HUDEP-2 (cell line): ENCODE results near the gene UQCR11.
A peak's percentile ranks its signal among the peaks of the same experiment; 100 is the strongest.

ENCODE experiments used
- DNase-seq, 76 experiments: peaks; one replicate each; lab custom pipeline; 2025; ENCODE audit not compliant: unreplicated experiment in 76 of 76; lab: John Stamatoyannopoulos, UW

Gene UQCR11

GRCh38 chr19:1636325-1637236, 31.3 kb upstream of the UQCR11 start:
- no peak for DNase-seq

GRCh38 chr19:1634938-1635243, 29.6 kb upstream of the UQCR11 start:
- DNase-seq, result peak in 3 of 76 experiments; percentile 18 to 46 (median 26)

GRCh38 chr19:1634242-1634937, 29.1 kb upstream of the UQCR11 start:
- DNase-seq, result peak in 3 of 76 experiments; percentile 16 to 46 (median 32)

GRCh38 chr19:1633269-1633826, 28.1 kb upstream of the UQCR11 start:
- DNase-seq, result peak in 21 of 76 experiments; percentile 58 to 99 (median 68)

- peak in 74 of 76 experiments; percentile 68 to 99 (median 92) for DNase-seq
These were observed 27.4 kb upstream of the UQCR11 start for GRCh38 chr19:1632462-1633268.

- no peak for DNase-seq
These were observed 26.4 kb upstream of the UQCR11 start for GRCh38 chr19:1631557-1632100.

- no peak for DNase-seq
These were observed 25.5 kb upstream of the UQCR11 start for GRCh38 chr19:1630811-1631210.

- no peak for DNase-seq
These were observed 24.8 kb upstream of the UQCR11 start for GRCh38 chr19:1630012-1630411.

GRCh38 chr19:1629256-1629808, 24.1 kb upstream of the UQCR11 start:
- DNase-seq, result no peak

GRCh38 chr19:1627194-1627593, 21.9 kb upstream of the UQCR11 start:
- no peak for DNase-seq

- peak in 1 of 76 experiments; percentile 18 for DNase-seq
These were observed 21.3 kb upstream of the UQCR11 start for GRCh38 chr19:1626417-1627010.

GRCh38 chr19:1624458-1624857, 19.2 kb upstream of the UQCR11 start:
- peak in 52 of 76 experiments; percentile 9 to 69 (median 48) for DNase-seq

- DNase-seq, result no peak
These were observed 17.3 kb upstream of the UQCR11 start for GRCh38 chr19:1622541-1622940.

GRCh38 chr19:1622007-1622406, 16.7 kb upstream of the UQCR11 start:
- DNase-seq, result no peak

- DNase-seq, result no peak
These were observed 16.3 kb upstream of the UQCR11 start for GRCh38 chr19:1621574-1621973.

GRCh38 chr19:1621021-1621420, 15.8 kb upstream of the UQCR11 start:
- no peak for DNase-seq

GRCh38 chr19:1620502-1620901, 15.2 kb upstream of the UQCR11 start:
- DNase-seq, result no peak

GRCh38 chr19:1619703-1620102, 14.4 kb upstream of the UQCR11 start:
- no peak for DNase-seq

- DNase-seq, result no peak
These were observed 13.8 kb upstream of the UQCR11 start for GRCh38 chr19:1619094-1619439.
